Testis (tissue), 2 donors: Measurements from ENCODE around the gene ODAM.

Source experiments
- CTCF ChIP-seq, 3 experiments: fragments of 450-650 bp in 2 of 3; fragments of 200-600 bp in 1 of 3; sonication (generic) in 1 of 3; IDR thresholded peaks; one replicate each; pipeline ENCODE4 v1.5.1; 2016 to 2019; ENCODE audit warnings: antibody characterized with exemption in 3 of 3, mild to moderate bottlenecking in 2 of 3, moderate library complexity in 1 of 3
- POLR2A ChIP-seq: fragments of 450-650 bp; IDR thresholded peaks from one replicate; pipeline ENCODE4 v1.6.1; 2017; ENCODE audit warnings: antibody characterized with exemption, mild to moderate bottlenecking, moderate library complexity

GRCh38 chr4:70251945-70252277, 56.4 kb downstream of the ODAM start:
- no peak for TF ChIP-seq CTCF (IDR thresholded peaks at IDR 0.05)
- TF ChIP-seq POLR2A = no peak
